ENCODE data around the gene DNAJC30. TPM values are rescaled to one million over a fixed set of nuclear protein-coding genes. Genes with fewer than 3 reads are reported as not detected.

The DNAJC30 gene
- total and polyA plus RNA-seq, 4 donors = 2.1 to 8.7 (median 4.8) TPM

DNA sequence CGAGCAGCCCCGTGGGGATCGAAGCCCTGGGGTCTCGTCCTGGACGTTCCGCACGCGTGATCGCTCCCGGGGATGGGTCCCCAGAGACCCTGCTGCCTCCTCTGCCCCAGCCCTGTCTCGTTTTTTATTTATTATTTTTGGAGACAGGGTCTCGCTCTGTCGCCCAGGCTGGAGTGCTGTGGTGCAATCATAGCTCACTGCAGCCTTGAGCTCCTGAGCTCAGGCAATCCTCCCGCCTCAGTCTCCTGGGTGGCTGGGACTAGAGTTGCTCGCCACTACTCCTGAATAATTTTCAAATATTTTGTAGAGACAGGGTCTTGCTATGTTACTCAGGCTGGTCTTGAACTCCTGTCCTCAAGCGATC is 36.5 kb upstream of the DNAJC30 start:
- Histone ChIP-seq H3K4me1 (ENCODE audit: control insufficient read depth in 4 of 4, insufficient read depth in 4 of 4, low read length in 3 of 4) (peaks cover 12 to 31% (median 20%) of the 10 kb centered on the region in 4 donors), H3K27ac (ENCODE audit: low read depth in 1 of 2, low read length in 2 of 2) (no peak overlapping the region), H3K27me3 (ENCODE audit: control insufficient read depth in 4 of 4, insufficient read depth in 4 of 4, low read length in 3 of 4) (no peaks in the 10 kb centered on the region), H3K36me3 (ENCODE audit: control insufficient read depth in 4 of 4, insufficient read depth in 3 of 4, low read depth in 1 of 4, low read length in 3 of 4) (no peaks in the 10 kb centered on the region), H3K9me3 (ENCODE audit: control insufficient read depth in 4 of 4, low read length in 3 of 4) (no peaks in the 10 kb centered on the region), H3K4me3 (ENCODE audit: low read depth in 1 of 3, low read length in 3 of 3) (peak overlapping the region in 2 of 3 donors; percentile 18 to 90), H3K9ac (ENCODE audit: low read depth in 1 of 2, low read length in 2 of 2) (no peak overlapping the region)
- no peak for DNase-seq (ENCODE audit: low spot score)
- TF ChIP-seq SP1 (IDR thresholded peaks at IDR 0.05) (no peak), HNF4A (conservative IDR thresholded peaks at IDR 0.05) (no peak), FOXA2 (IDR thresholded peaks at IDR 0.05) (no peak), RXRA (IDR thresholded peaks at IDR 0.05) (no peak), FOXA1 (IDR thresholded peaks at IDR 0.05) (no peak), YY1 (IDR thresholded peaks at IDR 0.05) (no peak), GABPA (IDR thresholded peaks at IDR 0.05 in 1 of 2, conservative IDR thresholded peaks at IDR 0.05 in 1 of 2) (no peak), ZBTB33 (IDR thresholded peaks at IDR 0.05) (no peak), JUND (IDR thresholded peaks at IDR 0.05) (no peak), RAD21 (IDR thresholded peaks at IDR 0.05) (no peak)
- TF ChIP-seq, protein P1, sequence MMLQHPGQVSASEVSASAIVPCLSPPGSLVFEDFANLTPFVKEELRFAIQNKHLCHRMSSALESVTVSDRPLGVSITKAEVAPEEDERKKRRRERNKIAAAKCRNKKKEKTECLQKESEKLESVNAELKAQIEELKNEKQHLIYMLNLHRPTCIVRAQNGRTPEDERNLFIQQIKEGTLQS (IDR thresholded peaks at IDR 0.05) = no peak
- TF ChIP-seq, protein P2, sequence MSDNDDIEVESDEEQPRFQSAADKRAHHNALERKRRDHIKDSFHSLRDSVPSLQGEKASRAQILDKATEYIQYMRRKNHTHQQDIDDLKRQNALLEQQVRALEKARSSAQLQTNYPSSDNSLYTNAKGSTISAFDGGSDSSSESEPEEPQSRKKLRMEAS (IDR thresholded peaks at IDR 0.05) = no peak
- TF ChIP-seq, protein P3, sequence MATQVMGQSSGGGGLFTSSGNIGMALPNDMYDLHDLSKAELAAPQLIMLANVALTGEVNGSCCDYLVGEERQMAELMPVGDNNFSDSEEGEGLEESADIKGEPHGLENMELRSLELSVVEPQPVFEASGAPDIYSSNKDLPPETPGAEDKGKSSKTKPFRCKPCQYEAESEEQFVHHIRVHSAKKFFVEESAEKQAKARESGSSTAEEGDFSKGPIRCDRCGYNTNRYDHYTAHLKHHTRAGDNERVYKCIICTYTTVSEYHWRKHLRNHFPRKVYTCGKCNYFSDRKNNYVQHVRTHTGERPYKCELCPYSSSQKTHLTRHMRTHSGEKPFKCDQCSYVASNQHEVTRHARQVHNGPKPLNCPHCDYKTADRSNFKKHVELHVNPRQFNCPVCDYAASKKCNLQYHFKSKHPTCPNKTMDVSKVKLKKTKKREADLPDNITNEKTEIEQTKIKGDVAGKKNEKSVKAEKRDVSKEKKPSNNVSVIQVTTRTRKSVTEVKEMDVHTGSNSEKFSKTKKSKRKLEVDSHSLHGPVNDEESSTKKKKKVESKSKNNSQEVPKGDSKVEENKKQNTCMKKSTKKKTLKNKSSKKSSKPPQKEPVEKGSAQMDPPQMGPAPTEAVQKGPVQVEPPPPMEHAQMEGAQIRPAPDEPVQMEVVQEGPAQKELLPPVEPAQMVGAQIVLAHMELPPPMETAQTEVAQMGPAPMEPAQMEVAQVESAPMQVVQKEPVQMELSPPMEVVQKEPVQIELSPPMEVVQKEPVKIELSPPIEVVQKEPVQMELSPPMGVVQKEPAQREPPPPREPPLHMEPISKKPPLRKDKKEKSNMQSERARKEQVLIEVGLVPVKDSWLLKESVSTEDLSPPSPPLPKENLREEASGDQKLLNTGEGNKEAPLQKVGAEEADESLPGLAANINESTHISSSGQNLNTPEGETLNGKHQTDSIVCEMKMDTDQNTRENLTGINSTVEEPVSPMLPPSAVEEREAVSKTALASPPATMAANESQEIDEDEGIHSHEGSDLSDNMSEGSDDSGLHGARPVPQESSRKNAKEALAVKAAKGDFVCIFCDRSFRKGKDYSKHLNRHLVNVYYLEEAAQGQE (IDR thresholded peaks at IDR 0.05) = no peak
- 13% methylated on average over 16 of the region's 16 CpGs for WGBS

- 3% methylated on average over 96 of the region's 96 CpGs for WGBS
- no peaks in the 10 kb centered on the region for H3K36me3 ChIP-seq (ENCODE audit: control insufficient read depth in 4 of 4, insufficient read depth in 3 of 4, low read depth in 1 of 4, low read length in 3 of 4)
- no peak within 1 kb of the TSS for H3K27ac ChIP-seq (ENCODE audit: low read depth in 1 of 2, low read length in 2 of 2)
- H3K9ac ChIP-seq (ENCODE audit: low read depth in 1 of 2, low read length in 2 of 2) = peak within 1 kb of the TSS; percentile 28 to 80
- H3K4me3 ChIP-seq (ENCODE audit: low read depth in 1 of 3, low read length in 3 of 3) = peak within 1 kb of the TSS; percentile 42 to 90 (median 70)
- peak; percentile 55 for DNase-seq (ENCODE audit: low spot score)
- H3K4me1 ChIP-seq (ENCODE audit: control insufficient read depth in 4 of 4, insufficient read depth in 4 of 4, low read length in 3 of 4) = peaks cover 12 to 31% (median 20%) of the 10 kb centered on the region in 4 donors
- no peaks in the 10 kb centered on the region for H3K9me3 ChIP-seq (ENCODE audit: control insufficient read depth in 4 of 4, low read length in 3 of 4)
- no peaks in the 10 kb centered on the region for H3K27me3 ChIP-seq (ENCODE audit: control insufficient read depth in 4 of 4, insufficient read depth in 4 of 4, low read length in 3 of 4)
- TF ChIP-seq JUND (IDR thresholded peaks at IDR 0.05) (no peak), SP1 (IDR thresholded peaks at IDR 0.05) (no peak), YY1 (IDR thresholded peaks at IDR 0.05) (no peak), RXRA (IDR thresholded peaks at IDR 0.05) (no peak), TAF1 (conservative IDR thresholded peaks at IDR 0.05) (no peak), NR2F2 (IDR thresholded peaks at IDR 0.05) (no peak), ZBTB33 (IDR thresholded peaks at IDR 0.05) (no peak), RAD21 (IDR thresholded peaks at IDR 0.05) (no peak), EGR1 (IDR thresholded peaks at IDR 0.05; ENCODE audit: low read depth in 2 of 2) (no peak), HNF4A (conservative IDR thresholded peaks at IDR 0.05) (no peak), FOXA2 (IDR thresholded peaks at IDR 0.05) (no peak)
- TF ChIP-seq, protein P3 (IDR thresholded peaks at IDR 0.05) = no peak
- TF ChIP-seq, protein P1 (IDR thresholded peaks at IDR 0.05) = no peak
These were observed 35.9 kb upstream of the DNAJC30 start, which contains the start of gene STX1A for GRCh38 chr7:73718905-73719805. STX1A (minus strand) TSS chr7:73719669; CDS start chr7:73719631, 38 bp downstream.

All from liver (tissue), 9 donors.